NCI-H774 (cell line): ENCODE data around the gene SGCG.
"Not testable (repeated sequence)": the region's sequence is repeated elsewhere in the genome, so short reads cannot be mapped to it uniquely, and the experiment has no call there.

ENCODE experiments used
- DNase-seq: peaks from one replicate; lab custom pipeline; 2025; lab: John Stamatoyannopoulos, UW

The SGCG gene

GRCh38 chr13:23180711-23181110 is at the start of gene SGCG:
Gene SGCG, plus strand, starts transcription at chr13:23180979. Its CDS starts 22,716 bp downstream, at chr13:23203695.
- DNase-seq, result no peak

GRCh38 chr13:23134542-23134941 is 46.2 kb upstream of the SGCG start:
- DNase-seq, result no peak

GRCh38 chr13:23140492-23140891 is 40.3 kb upstream of the SGCG start:
- no peak for DNase-seq

GRCh38 chr13:23141964-23142363 is 38.8 kb upstream of the SGCG start:
- DNase-seq, result no peak

- not testable (repeated sequence) for DNase-seq
These were observed 38.2 kb upstream of the SGCG start for GRCh38 chr13:23142607-23143006.

- no peak for DNase-seq
These were observed 36.3 kb upstream of the SGCG start for GRCh38 chr13:23144431-23144830.

GRCh38 chr13:23146006-23146405 is 34.8 kb upstream of the SGCG start:
- DNase-seq, result no peak

- DNase-seq, result no peak
These were observed 33.8 kb upstream of the SGCG start for GRCh38 chr13:23146811-23147625.

GRCh38 chr13:23147827-23148226 is 33.0 kb upstream of the SGCG start:
- DNase-seq, result no peak

GRCh38 chr13:23157781-23158180 is 23.0 kb upstream of the SGCG start:
- no peak for DNase-seq

GRCh38 chr13:23159205-23159759 is 21.5 kb upstream of the SGCG start:
- DNase-seq, result no peak

GRCh38 chr13:23159760-23160637 is 20.8 kb upstream of the SGCG start:
- no peak for DNase-seq

GRCh38 chr13:23160638-23161480 is 19.9 kb upstream of the SGCG start:
- DNase-seq, result no peak

GRCh38 chr13:23161481-23161825 is 19.3 kb upstream of the SGCG start:
- DNase-seq, result no peak

- no peak for DNase-seq
These were observed 4.9 kb upstream of the SGCG start for GRCh38 chr13:23175920-23176319.

- no peak for DNase-seq
These were observed 1.4 kb downstream of the SGCG start for GRCh38 chr13:23182142-23182541.

- DNase-seq, result no peak
These were observed 2.5 kb downstream of the SGCG start for GRCh38 chr13:23183292-23183691.

- no peak for DNase-seq
These were observed 4.8 kb downstream of the SGCG start for GRCh38 chr13:23185542-23185941.

- no peak for DNase-seq
These were observed 21.1 kb downstream of the SGCG start for GRCh38 chr13:23201870-23202269.

- DNase-seq, result no peak
These were observed 21.6 kb downstream of the SGCG start for GRCh38 chr13:23202383-23202782.

- no peak for DNase-seq
These were observed 22.7 kb downstream of the SGCG start for GRCh38 chr13:23203516-23203915.

GRCh38 chr13:23205807-23206206 is 25.0 kb downstream of the SGCG start:
- no peak for DNase-seq
